ENCODE results near the gene FAM13A.

GRCh38 chr4:89029591-89029990, 27.4 kb downstream of the FAM13A start:
- TF ChIP-seq, protein P1, sequence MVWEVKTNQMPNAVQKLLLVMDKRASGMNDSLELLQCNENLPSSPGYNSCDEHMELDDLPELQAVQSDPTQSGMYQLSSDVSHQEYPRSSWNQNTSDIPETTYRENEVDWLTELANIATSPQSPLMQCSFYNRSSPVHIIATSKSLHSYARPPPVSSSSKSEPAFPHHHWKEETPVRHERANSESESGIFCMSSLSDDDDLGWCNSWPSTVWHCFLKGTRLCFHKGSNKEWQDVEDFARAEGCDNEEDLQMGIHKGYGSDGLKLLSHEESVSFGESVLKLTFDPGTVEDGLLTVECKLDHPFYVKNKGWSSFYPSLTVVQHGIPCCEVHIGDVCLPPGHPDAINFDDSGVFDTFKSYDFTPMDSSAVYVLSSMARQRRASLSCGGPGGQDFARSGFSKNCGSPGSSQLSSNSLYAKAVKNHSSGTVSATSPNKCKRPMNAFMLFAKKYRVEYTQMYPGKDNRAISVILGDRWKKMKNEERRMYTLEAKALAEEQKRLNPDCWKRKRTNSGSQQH (CRISPR knock-in tag; IDR thresholded peaks at IDR 0.05; ENCODE audit: low read depth): no peak
- TF ChIP-seq POLR2A (IDR thresholded peaks at IDR 0.05; ENCODE audit: insufficient read depth in 1 of 2, low read depth in 2 of 2, low read length in 2 of 2): no peak
- TF ChIP-seq NCOR1 (IDR thresholded peaks at IDR 0.05; ENCODE audit: borderline replicate concordance, low read length): no peak
- TF ChIP-seq ZBTB39 (CRISPR knock-in tag; IDR thresholded peaks at IDR 0.05): no peak
- no peak for TF ChIP-seq ZBTB1 (CRISPR knock-in tag; IDR thresholded peaks at IDR 0.05; ENCODE audit: borderline replicate concordance)
- TF ChIP-seq NFAT5 (CRISPR knock-in tag; IDR thresholded peaks at IDR 0.05): no peak
- TF ChIP-seq TARDBP (CRISPR knock-in tag; IDR thresholded peaks at IDR 0.05): no peak
- no peak for TF ChIP-seq HIVEP1 (CRISPR knock-in tag; IDR thresholded peaks at IDR 0.05)
- no peak for TF ChIP-seq ASH2L (IDR thresholded peaks at IDR 0.05; ENCODE audit: insufficient read length, low read depth, low read length)
- no peak for TF ChIP-seq PCBP2 (optimal IDR thresholded peaks at IDR 0.05; ENCODE audit: low read depth, low read length, poor library complexity, severe bottlenecking)
- TF ChIP-seq CBX5 (CRISPR knock-in tag; IDR thresholded peaks at IDR 0.05; ENCODE audit: borderline replicate concordance): no peak
- no peak for TF ChIP-seq SALL2 (CRISPR knock-in tag; IDR thresholded peaks at IDR 0.05)
- TF ChIP-seq GPN1 (CRISPR knock-in tag; IDR thresholded peaks at IDR 0.05; ENCODE audit: borderline replicate concordance): no peak
